HAP-1 (cell line): Measurements from ENCODE around the gene MREG.

Experiments
- DNase-seq, 2 experiments: peaks; one replicate each; pipeline ENCODE4 v3.0.0-alpha.2; 2016 to 2020; ENCODE audit warnings: low spot score in 2 of 2
- H3K27me3 ChIP-seq: fragments of 250-450 bp; sonication (Bioruptor Pico); 2 replicates; pipeline ENCODE4 v1.5.1; 2020; ENCODE audit warnings: low read depth, mild to moderate bottlenecking, moderate library complexity
- H3K36me3 ChIP-seq: fragments of 250-450 bp; sonication (Bioruptor Pico); replicated peaks from 2 replicates; pipeline ENCODE4 v1.5.1; 2020; ENCODE audit warnings: mild to moderate bottlenecking
- H3K4me1 ChIP-seq: fragments of 250-450 bp; sonication (Bioruptor Pico); 2 replicates; pipeline ENCODE4 v1.5.1; 2020; ENCODE audit warnings: mild to moderate bottlenecking
- H3K4me3 ChIP-seq: fragments of 250-450 bp; sonication (Bioruptor Pico); 2 replicates; pipeline ENCODE4 v1.5.1; 2020; ENCODE audit warnings: mild to moderate bottlenecking, moderate library complexity
- H3K9me3 ChIP-seq: fragments of 250-450 bp; sonication (Bioruptor Pico); 2 replicates; pipeline ENCODE4 v1.5.1; 2020; ENCODE audit warnings: mild to moderate bottlenecking, moderate library complexity
- in situ Hi-C: fragments of 300-500 bp; cut with MboI; formaldehyde crosslinking; loops from 3 replicates; pipeline ENCODE4 v1.14.3; 2020; ENCODE audit warnings: low sequenced_read_pairs, inconsistent platforms, mixed read lengths

Gene MREG

DNA sequence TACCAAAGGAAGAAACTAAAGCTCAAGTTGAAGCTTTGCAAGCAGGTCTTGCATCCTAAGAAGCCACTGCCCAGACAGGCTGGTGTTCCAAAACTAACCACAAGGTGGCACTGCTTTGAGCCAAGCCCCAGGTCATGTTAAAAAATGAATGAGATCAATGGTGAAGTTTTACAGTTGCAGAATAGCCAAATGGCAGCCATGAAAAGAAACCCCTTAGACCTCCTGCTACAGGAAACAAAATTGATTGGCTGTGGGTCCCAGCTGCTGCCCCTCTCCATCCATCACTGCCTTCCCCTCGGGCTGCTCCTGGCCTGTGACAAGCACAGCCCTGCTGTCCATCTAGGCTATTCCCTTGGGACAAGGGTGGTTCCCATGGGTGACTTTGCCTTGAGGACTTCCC lies 20.7 kb upstream of the MREG start:
- peaks cover 13% of the 10 kb centered on the region for H3K4me1 ChIP-seq
- H3K4me3 ChIP-seq, result no peak overlapping the region
- no peaks in the 10 kb centered on the region for H3K9me3 ChIP-seq
- no peaks in the 10 kb centered on the region for H3K27me3 ChIP-seq
- H3K36me3 ChIP-seq, result no peaks in the 10 kb centered on the region
- DNase-seq, result peak; percentile 52 to 87
- in situ Hi-C loops, result no loop called here

GRCh38 chr2:216033403-216033802 lies 20.1 kb upstream of the MREG start:
- H3K36me3 ChIP-seq, result no peaks in the 10 kb centered on the region
- no peaks in the 10 kb centered on the region for H3K9me3 ChIP-seq
- peaks cover 13% of the 10 kb centered on the region for H3K4me1 ChIP-seq
- DNase-seq, result no peak
- in situ Hi-C loops, result no loop called here
- H3K27me3 ChIP-seq, result no peaks in the 10 kb centered on the region
- no peak overlapping the region for H3K4me3 ChIP-seq

DNA sequence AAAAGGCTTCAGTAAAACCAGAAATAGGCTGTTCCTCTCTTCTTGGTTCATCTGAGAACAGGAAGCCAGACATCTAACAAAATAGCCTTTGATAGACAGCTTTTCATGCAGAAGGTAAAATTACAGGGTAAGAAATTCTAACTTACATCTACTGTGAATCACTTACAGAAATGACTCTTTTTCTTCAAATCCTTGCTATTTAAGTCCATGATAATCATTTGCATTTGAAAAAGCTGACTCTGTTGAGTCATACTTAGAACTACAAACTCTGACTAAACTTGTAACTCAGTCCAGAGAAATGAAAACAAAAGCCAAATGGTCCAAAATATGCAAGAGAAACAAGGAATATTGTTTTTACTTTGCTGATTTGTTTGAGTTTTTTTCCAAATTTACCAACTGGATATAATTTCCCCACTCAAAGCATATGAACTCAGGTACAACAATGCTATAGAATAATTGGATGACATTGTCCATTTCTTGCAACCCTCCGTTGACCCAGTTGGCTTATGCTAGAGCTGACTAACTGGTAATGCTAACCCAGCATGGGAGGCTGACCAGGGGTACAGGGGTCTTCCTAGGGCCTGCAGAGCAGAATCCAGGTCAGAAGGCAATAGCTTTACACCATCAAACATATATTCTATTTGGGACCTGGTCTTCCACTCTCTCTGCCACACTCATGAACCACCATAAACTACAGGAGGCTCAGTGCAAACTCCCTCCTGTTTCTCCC lies 18.8 kb upstream of the MREG start:
- H3K27me3 ChIP-seq, result no peaks in the 10 kb centered on the region
- in situ Hi-C loops, result no loop called here
- peak in 1 of 2 experiments; percentile 61 for DNase-seq
- no peaks in the 10 kb centered on the region for H3K9me3 ChIP-seq
- H3K4me1 ChIP-seq, result peaks cover 13% of the 10 kb centered on the region
- H3K36me3 ChIP-seq, result no peaks in the 10 kb centered on the region
- H3K4me3 ChIP-seq, result no peak overlapping the region

- Histone ChIP-seq H3K36me3 (no peaks in the 10 kb centered on the region), H3K4me3 (no peak overlapping the region), H3K9me3 (no peaks in the 10 kb centered on the region), H3K4me1 (peaks cover 13% of the 10 kb centered on the region), H3K27me3 (no peaks in the 10 kb centered on the region)
- in situ Hi-C loops, result no loop called here
- no peak for DNase-seq
Observed at GRCh38 chr2:216030216-216030615, 16.9 kb upstream of the MREG start.

DNA sequence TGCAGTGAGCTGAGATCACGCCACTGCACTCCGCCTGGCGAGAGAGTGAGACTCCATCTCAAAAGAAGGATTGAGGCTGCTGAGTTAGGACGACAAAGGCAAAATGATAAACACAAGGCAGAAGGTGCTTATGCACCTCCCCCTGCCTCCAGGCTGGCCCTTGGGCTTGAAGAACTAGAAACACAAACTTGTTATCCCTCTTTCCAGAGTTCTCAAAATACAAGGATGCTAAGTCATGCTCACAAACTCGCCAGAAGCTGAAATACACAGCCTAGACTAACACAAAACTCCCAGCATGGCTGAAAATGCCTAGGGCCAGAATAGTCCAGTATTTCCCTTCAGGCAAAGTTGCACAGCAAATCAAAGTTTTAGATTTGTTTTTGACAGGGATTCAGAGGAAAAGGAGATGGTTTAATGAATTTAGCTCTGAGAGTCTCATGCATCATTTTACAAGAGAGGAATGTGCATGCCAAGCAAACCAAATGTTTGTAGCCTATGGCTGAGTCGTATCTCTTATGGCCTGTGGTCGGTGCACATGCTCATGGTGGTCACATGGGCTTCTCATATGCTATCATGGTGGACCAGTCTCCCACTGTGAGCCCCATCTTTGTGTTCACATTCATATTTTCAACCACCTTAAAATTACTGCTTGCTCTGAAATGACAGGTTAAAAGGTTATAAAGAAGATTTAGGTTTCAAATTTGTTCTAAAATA lies 16.2 kb upstream of the MREG start:
- Histone ChIP-seq H3K4me3 (no peak overlapping the region), H3K9me3 (no peaks in the 10 kb centered on the region), H3K4me1 (peaks cover 13% of the 10 kb centered on the region), H3K36me3 (no peaks in the 10 kb centered on the region), H3K27me3 (no peaks in the 10 kb centered on the region)
- DNase-seq, result no peak
- in situ Hi-C loops, result no loop called here

- in situ Hi-C loops, result no loop called here
- H3K9me3 ChIP-seq, result no peaks in the 10 kb centered on the region
- no peaks in the 10 kb centered on the region for H3K4me1 ChIP-seq
- no peaks in the 10 kb centered on the region for H3K27me3 ChIP-seq
- no peak for DNase-seq
- no peaks in the 10 kb centered on the region for H3K36me3 ChIP-seq
- no peak overlapping the region for H3K4me3 ChIP-seq
Observed at GRCh38 chr2:216024779-216025336, 11.5 kb upstream of the MREG start.

- no peaks in the 10 kb centered on the region for H3K27me3 ChIP-seq
- no peaks in the 10 kb centered on the region for H3K9me3 ChIP-seq
- no peak overlapping the region for H3K4me3 ChIP-seq
- no peaks in the 10 kb centered on the region for H3K36me3 ChIP-seq
- no peaks in the 10 kb centered on the region for H3K4me1 ChIP-seq
- DNase-seq, result peak; percentile 64 to 72
- in situ Hi-C loops, result no loop called here
Observed at GRCh38 chr2:216023055-216023648, 9.8 kb upstream of the MREG start.

GRCh38 chr2:216021768-216022565 lies 8.6 kb upstream of the MREG start:
- in situ Hi-C loops, result no loop called here
- Histone ChIP-seq H3K4me3 (no peak overlapping the region), H3K36me3 (no peaks in the 10 kb centered on the region), H3K27me3 (no peaks in the 10 kb centered on the region), H3K9me3 (no peaks in the 10 kb centered on the region), H3K4me1 (no peaks in the 10 kb centered on the region)
- no peak for DNase-seq

GRCh38 chr2:216018709-216019108 lies 5.4 kb upstream of the MREG start:
- in situ Hi-C loops, result no loop called here
- Histone ChIP-seq H3K9me3 (no peaks in the 10 kb centered on the region), H3K4me3 (no peak overlapping the region), H3K27me3 (no peaks in the 10 kb centered on the region), H3K36me3 (no peaks in the 10 kb centered on the region), H3K4me1 (peaks cover 2% of the 10 kb centered on the region)
- DNase-seq, result no peak

- in situ Hi-C loops, result no loop called here
- Histone ChIP-seq H3K9me3 (no peaks in the 10 kb centered on the region), H3K4me1 (peaks cover 5% of the 10 kb centered on the region), H3K36me3 (no peaks in the 10 kb centered on the region), H3K27me3 (no peaks in the 10 kb centered on the region), H3K4me3 (no peak overlapping the region)
- no peak for DNase-seq
Observed at GRCh38 chr2:216017365-216017764, 4.0 kb upstream of the MREG start.

GRCh38 chr2:216016581-216016980 lies 3.2 kb upstream of the MREG start:
- H3K4me3 ChIP-seq, result no peak overlapping the region
- peaks cover 13% of the 10 kb centered on the region for H3K4me1 ChIP-seq

DNA sequence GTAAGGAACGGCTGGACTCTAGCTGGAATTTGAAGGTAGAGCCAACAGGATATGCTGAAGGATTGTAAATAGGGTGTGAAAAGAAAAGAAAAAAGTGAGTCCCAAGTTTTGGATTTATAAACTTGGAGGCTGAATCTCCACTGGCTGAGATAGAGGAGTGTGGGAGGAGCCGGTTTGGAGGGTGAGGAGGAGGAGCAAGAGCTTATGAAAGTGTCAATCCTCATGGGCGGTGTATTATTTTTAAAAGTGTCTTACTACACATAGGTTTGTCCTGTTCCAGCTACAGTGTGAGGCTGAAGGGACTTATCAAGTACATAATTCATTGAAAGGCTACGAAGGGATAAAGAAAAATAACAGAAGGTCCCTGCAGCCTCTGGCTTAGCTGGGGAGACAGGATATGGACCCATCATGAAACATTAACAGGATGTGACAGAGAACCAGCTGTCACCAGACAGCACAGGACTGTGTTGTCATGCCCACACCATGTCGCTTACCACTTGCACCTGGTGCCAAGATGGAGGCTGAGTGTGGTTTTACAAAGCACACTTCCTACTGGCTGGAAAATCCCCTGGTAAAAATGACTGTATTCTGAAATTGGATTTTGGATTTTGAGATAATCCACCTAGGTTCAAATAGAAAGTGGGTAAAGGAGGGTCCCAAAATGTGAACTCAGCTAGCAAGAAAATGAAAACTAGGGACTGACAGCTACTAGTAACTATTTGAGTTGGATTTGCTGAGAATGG lies 2.5 kb upstream of the MREG start:
- DNase-seq, result no peak
- Histone ChIP-seq H3K27me3 (no peaks in the 10 kb centered on the region), H3K9me3 (no peaks in the 10 kb centered on the region), H3K4me3 (no peak overlapping the region), H3K36me3 (no peaks in the 10 kb centered on the region), H3K4me1 (peaks cover 14% of the 10 kb centered on the region)
- in situ Hi-C loops, result no loop called here

More at GRCh38 chr2:216016581-216016980, 3.2 kb upstream of the MREG start:
- Histone ChIP-seq H3K27me3 (no peaks in the 10 kb centered on the region), H3K36me3 (no peaks in the 10 kb centered on the region), H3K9me3 (no peaks in the 10 kb centered on the region)
- in situ Hi-C loops, result no loop called here
- DNase-seq, result no peak

- no peaks in the 10 kb centered on the region for H3K27me3 ChIP-seq
- H3K4me3 ChIP-seq, result no peak overlapping the region
- no peaks in the 10 kb centered on the region for H3K36me3 ChIP-seq
- DNase-seq, result no peak
- H3K4me1 ChIP-seq, result peaks cover 14% of the 10 kb centered on the region
- no peaks in the 10 kb centered on the region for H3K9me3 ChIP-seq
- in situ Hi-C loops, result no loop called here
Observed at GRCh38 chr2:216014986-216015385, 1.6 kb upstream of the MREG start.
